GM23248 (cell line): ENCODE measurements around the gene IL6. TPM values are rescaled to one million over a fixed set of nuclear protein-coding genes. Genes with fewer than 3 reads are reported as not detected.
"Not testable (repeated sequence)": the region's sequence is repeated elsewhere in the genome, so short reads cannot be mapped to it uniquely, and the experiment has no call there.

ENCODE experiments used
- DNase-seq: peaks from one replicate; pipeline ENCODE4 v3.0.0-alpha.2; 2015
- H2AFZ ChIP-seq: fragments of 200-600 bp; sonication (generic); 2 replicates; pipeline ENCODE4 v1.6.1; 2016; ENCODE audit warnings: antibody characterized with exemption
- H3F3A ChIP-seq: fragments of 200-600 bp; sonication (generic); 2 replicates; pipeline ENCODE4 v1.6.1; 2016; ENCODE audit warnings: mild to moderate bottlenecking, antibody characterized with exemption, mixed run types; ENCODE audit not compliant: insufficient read depth
- H3K27ac ChIP-seq: fragments of 200-600 bp; sonication (generic); 2 replicates; pipeline ENCODE4 v1.5.1; 2016; ENCODE audit warnings: mild to moderate bottlenecking
- H3K27me3 ChIP-seq: fragments of 200-600 bp; sonication (generic); replicated peaks from 2 replicates; pipeline ENCODE4 v1.6.1; 2016; ENCODE audit warnings: mild to moderate bottlenecking; ENCODE audit not compliant: insufficient read depth
- H3K36me3 ChIP-seq: fragments of 200-600 bp; sonication (generic); 2 replicates; pipeline ENCODE4 v1.6.1; 2016; ENCODE audit warnings: low read depth, mild to moderate bottlenecking
- H3K4me1 ChIP-seq: fragments of 200-600 bp; sonication (generic); 2 replicates; pipeline ENCODE4 v1.6.1; 2016; ENCODE audit warnings: mild to moderate bottlenecking; ENCODE audit not compliant: insufficient read depth
- H3K4me2 ChIP-seq: fragments of 200-600 bp; sonication (generic); one replicate; pipeline ENCODE4 v1.6.1; 2016; ENCODE audit warnings: mild to moderate bottlenecking; ENCODE audit not compliant: unreplicated experiment
- H3K4me3 ChIP-seq: fragments of 200-600 bp; sonication (generic); 2 replicates; pipeline ENCODE4 v1.5.1; 2016; ENCODE audit warnings: mild to moderate bottlenecking
- H3K79me2 ChIP-seq: fragments of 200-600 bp; sonication (generic); 2 replicates; pipeline ENCODE4 v1.6.1; 2016; ENCODE audit warnings: mild to moderate bottlenecking; ENCODE audit not compliant: insufficient read depth
- H3K9ac ChIP-seq: fragments of 200-600 bp; sonication (generic); 2 replicates; pipeline ENCODE4 v1.6.1; 2016; ENCODE audit warnings: mild to moderate bottlenecking
- H3K9me2 ChIP-seq: fragments of 200-600 bp; sonication (generic); 2 replicates; pipeline ENCODE4 v1.6.1; 2016; ENCODE audit warnings: mixed run types, mild to moderate bottlenecking, moderate library complexity; ENCODE audit not compliant: insufficient read depth
- H3K9me3 ChIP-seq: fragments of 200-600 bp; sonication (generic); one replicate; pipeline ENCODE4 v1.6.1; 2017; ENCODE audit warnings: low read depth
- H4K20me1 ChIP-seq: fragments of 200-600 bp; sonication (generic); 2 replicates; pipeline ENCODE4 v1.6.0; 2016; ENCODE audit not compliant: insufficient read depth
- EZH2 ChIP-seq: fragments of 200-600 bp; sonication (generic); IDR thresholded peaks from 2 replicates; pipeline ENCODE4 v1.6.1; 2018; ENCODE audit warnings: antibody characterized with exemption, mild to moderate bottlenecking; ENCODE audit not compliant: insufficient read depth, poor library complexity, severe bottlenecking
- EZH2phosphoT487 ChIP-seq: fragments of 200-600 bp; sonication (generic); IDR thresholded peaks from 2 replicates; pipeline ENCODE4 v1.6.1; 2018; ENCODE audit warnings: antibody characterized with exemption, moderate library complexity, mild to moderate bottlenecking, low read depth; ENCODE audit not compliant: insufficient read depth
- WGBS, 2 experiments: methylation state at CpG; one replicate each; pipeline ENCODE4 v1.1.6; 2015 to 2017; ENCODE audit warnings: low lambda C conversion rate in 2 of 2, low coverage in 1 of 2; ENCODE audit errors: missing lambda C conversion rate in 2 of 2; 5-methylcytosine and 5-hydroxymethylcytosine counted together
- in situ Hi-C: fragments of 300-500 bp; cut with MboI; formaldehyde crosslinking; loops from 2 replicates; pipeline ENCODE4 v1.15.0; 2020
- polyA plus RNA-seq: library from polyadenylated mRNA; unstranded; fragments of >200 nt; fragmentation: Nextera tagmentation; extraction: Ambion mirVana; gene quantifications from 2 replicates; pipeline ENCODE4 v1.2.1, GENCODE V29; 2016
- total RNA-seq: library from RNA; depleted of rRNA; stranded (reverse); fragments of >200 nt; shearing (Covaris generic); gene quantifications from 2 replicates; pipeline ENCODE4 v1.2.3, GENCODE V29; 2014

The IL6 gene
- total and polyA plus RNA-seq, 2 experiments from 2014 or later, result 18.7 to 30.6 TPM

DNA sequence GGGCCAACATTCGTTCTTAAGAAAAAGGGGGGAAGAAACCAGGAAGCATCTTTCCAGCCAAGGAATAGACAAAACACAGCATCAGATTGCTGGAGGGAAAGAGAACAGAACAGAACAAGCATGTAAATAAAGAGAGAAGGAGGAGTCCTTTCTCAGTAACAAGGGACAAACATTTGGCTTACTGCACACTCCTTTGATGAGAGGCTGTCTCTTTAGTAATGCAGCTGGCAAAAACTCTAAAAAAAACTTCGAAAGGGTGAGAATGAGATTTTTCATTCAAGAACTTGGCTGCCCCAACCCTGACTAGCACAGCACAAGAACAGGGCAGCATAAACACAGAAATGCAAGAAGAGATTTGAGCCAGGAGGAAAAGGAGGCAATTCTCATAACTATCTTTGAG lies 38.9 kb upstream of the IL6 start:
- Histone ChIP-seq H3K4me3 (no peak overlapping the region), H3K4me2 (no peak overlapping the region), H3K79me2 (no peaks in the 10 kb centered on the region), H4K20me1 (no peaks in the 10 kb centered on the region), H3K9ac (no peak overlapping the region), H3F3A (no peaks in the 10 kb centered on the region), H3K4me1 (no peaks in the 10 kb centered on the region), H3K36me3 (no peaks in the 10 kb centered on the region), H2AFZ (no peak overlapping the region), H3K27me3 (no peaks in the 10 kb centered on the region), H3K27ac (no peak overlapping the region), H3K9me3 (no peaks in the 10 kb centered on the region), H3K9me2 (no peaks in the 10 kb centered on the region)
- in situ Hi-C loops, result no loop called here
- TF ChIP-seq EZH2phosphoT487 (no peak), EZH2 (no peak)
- DNase-seq, result no peak
- WGBS, 2 experiments, result 15 to 16% methylated on average over 2 of the region's 2 CpGs

- H3K79me2 ChIP-seq, H3K4me3 ChIP-seq, H3F3A ChIP-seq, H3K4me2 ChIP-seq, H3K9me3 ChIP-seq, in situ Hi-C loops, H2AFZ ChIP-seq, H3K27ac ChIP-seq, H3K9me2 ChIP-seq, DNase-seq, H3K36me3 ChIP-seq, H3K9ac ChIP-seq, H3K4me1 ChIP-seq, H4K20me1 ChIP-seq, H3K27me3 ChIP-seq: not testable (repeated sequence)
- 83% methylated on average over 8 of the region's 8 CpGs for WGBS, 2 experiments
These were observed 38.1 kb upstream of the IL6 start for GRCh38 chr7:22688934-22689333.

DNA sequence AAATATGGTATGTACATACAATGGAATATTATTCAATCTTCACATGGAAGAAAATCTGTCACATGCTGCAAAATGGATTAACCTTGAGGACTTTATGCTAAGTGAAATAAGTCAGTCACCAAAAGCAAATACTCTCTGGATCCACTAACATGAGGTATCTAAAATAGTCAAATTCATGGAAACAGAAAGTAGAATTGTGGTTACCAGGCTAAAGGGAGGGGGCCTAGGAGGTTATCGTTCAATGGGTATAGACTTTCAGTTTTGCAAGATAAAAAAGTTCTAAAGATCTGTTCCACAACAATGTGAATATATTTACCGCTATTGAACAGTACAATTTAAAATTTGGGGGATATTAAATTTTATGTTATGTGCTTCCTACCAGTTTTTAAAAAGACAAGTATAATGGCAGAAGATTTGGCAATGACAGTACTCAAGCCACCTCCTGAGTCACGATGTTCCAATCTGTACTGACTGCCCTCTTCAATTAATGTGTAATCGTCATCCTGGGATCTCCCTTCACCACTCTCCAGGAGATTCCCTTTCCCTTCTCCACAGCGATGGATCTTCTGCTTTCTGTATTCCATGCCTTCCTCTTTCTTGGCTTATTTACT lies 32.3 kb upstream of the IL6 start:
- Histone ChIP-seq H3K27me3 (no peaks in the 10 kb centered on the region), H3K4me3 (no peak overlapping the region), H3K4me1 (no peaks in the 10 kb centered on the region), H3K79me2 (no peaks in the 10 kb centered on the region), H3K9ac (no peak overlapping the region), H3K4me2 (no peak overlapping the region), H3K36me3 (no peaks in the 10 kb centered on the region), H3K9me3 (no peaks in the 10 kb centered on the region), H3K27ac (no peak overlapping the region), H4K20me1 (no peaks in the 10 kb centered on the region), H3F3A (no peaks in the 10 kb centered on the region), H2AFZ (no peak overlapping the region), H3K9me2 (no peaks in the 10 kb centered on the region)
- WGBS, 2 experiments, result 75 to 78% methylated on average over 5 of the region's 5 CpGs
- in situ Hi-C loops, result no loop called here
- DNase-seq, result peak; percentile 24
- no peak for TF ChIP-seq EZH2
- no peak for TF ChIP-seq EZH2phosphoT487

DNA sequence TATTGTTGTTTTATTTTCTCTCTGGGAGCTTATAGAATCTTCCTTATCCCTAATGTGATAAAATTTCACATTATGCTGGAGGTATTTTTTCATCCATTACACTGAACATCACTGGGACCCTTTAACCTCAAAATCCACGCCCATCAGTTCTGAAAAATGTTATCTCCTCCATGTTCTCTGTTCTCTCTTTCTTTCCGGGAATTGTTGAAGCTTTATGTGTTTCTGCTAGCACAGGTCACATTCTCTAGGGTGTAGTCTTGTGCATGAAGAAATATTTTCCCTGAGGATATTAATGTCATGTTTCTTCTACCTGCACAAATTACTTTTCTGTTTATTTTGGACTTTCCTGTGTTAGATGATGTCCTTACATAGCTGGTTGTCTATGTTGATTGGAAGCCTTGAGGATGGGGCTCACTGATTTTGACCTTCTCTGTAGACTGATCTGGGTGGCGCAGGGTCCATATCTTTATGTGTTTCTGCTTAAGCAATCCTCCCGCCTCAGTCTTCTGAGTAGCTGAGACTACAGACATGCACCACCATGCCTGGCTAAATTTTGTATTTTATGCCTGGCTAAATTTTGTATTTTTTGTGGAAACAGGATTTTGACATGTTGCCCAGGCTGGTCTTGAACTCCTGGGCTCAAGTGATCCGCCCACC lies 31.4 kb upstream of the IL6 start:
- H4K20me1 ChIP-seq, result no peaks in the 10 kb centered on the region
- no peak overlapping the region for H2AFZ ChIP-seq
- H3K79me2 ChIP-seq, result no peaks in the 10 kb centered on the region
- H3K4me1 ChIP-seq, result peaks cover 4% of the 10 kb centered on the region
- H3K9ac ChIP-seq, result no peak overlapping the region
- TF ChIP-seq EZH2phosphoT487, result no peak
- no peak for TF ChIP-seq EZH2
- no peaks in the 10 kb centered on the region for H3F3A ChIP-seq
- no peak overlapping the region for H3K4me3 ChIP-seq
- H3K4me2 ChIP-seq, result no peak overlapping the region
- 97 to 98% methylated on average over 5 of the region's 5 CpGs for WGBS, 2 experiments
- DNase-seq, result no peak
- no peaks in the 10 kb centered on the region for H3K9me3 ChIP-seq
- H3K27me3 ChIP-seq, result no peaks in the 10 kb centered on the region
- no peak overlapping the region for H3K27ac ChIP-seq
- no peaks in the 10 kb centered on the region for H3K36me3 ChIP-seq
- in situ Hi-C loops, result no loop called here
- no peaks in the 10 kb centered on the region for H3K9me2 ChIP-seq
